Fibroblast of lung (primary cell): ENCODE measurements around the gene EPN3. TPM values are rescaled to one million over a fixed set of nuclear protein-coding genes. Genes with fewer than 3 reads are reported as not detected.

Source experiments
- DNase-seq, 2 donors: peaks; one replicate each; pipeline versions ENCODE4 v3.0.0 to v3.0.0-alpha.2; 2010; ENCODE audit warnings: low read depth in 2 of 2
- H2AFZ ChIP-seq: 2 replicates; pipeline ENCODE4 v1.5.1; 2012; ENCODE audit warnings: low read length, control low read depth, inconsistent platforms
- H3K27ac ChIP-seq: 2 replicates; pipeline ENCODE4 v1.5.1; 2011; ENCODE audit warnings: low read length, control low read depth; ENCODE audit not compliant: insufficient read depth
- H3K27me3 ChIP-seq: 2 replicates; pipeline ENCODE4 v1.5.1; 2011; ENCODE audit warnings: mild to moderate bottlenecking, low read length; ENCODE audit not compliant: control insufficient read depth, insufficient read depth
- H3K36me3 ChIP-seq: 2 replicates; pipeline ENCODE4 v1.5.1; 2011; ENCODE audit warnings: low read length; ENCODE audit not compliant: control insufficient read depth, insufficient read depth
- H3K4me1 ChIP-seq: 2 replicates; pipeline ENCODE4 v1.5.1; 2011; ENCODE audit warnings: low read length; ENCODE audit not compliant: control insufficient read depth, insufficient read depth; ENCODE audit errors: extremely low read depth
- H3K4me2 ChIP-seq: 2 replicates; pipeline ENCODE4 v1.5.1; 2011; ENCODE audit warnings: low read length, control low read depth; ENCODE audit not compliant: insufficient read depth; ENCODE audit errors: extremely low read depth
- H3K4me3 ChIP-seq, 4 experiments: fragments of 200-600 bp in 1 of 4; sonication (generic) in 1 of 4; replicated peaks in 1 of 4; 2 replicates each; pipeline ENCODE4 v1.5.1; 2011 to 2016; ENCODE audit warnings: low read length in 4 of 4, low read depth in 3 of 4, mild to moderate bottlenecking in 3 of 4, control low read depth in 2 of 4, inconsistent platforms in 1 of 4, mixed read lengths in 1 of 4; ENCODE audit not compliant: insufficient read depth in 1 of 4; ENCODE audit errors: control extremely low read depth in 1 of 4
- H3K79me2 ChIP-seq: 2 replicates; pipeline ENCODE4 v1.5.1; 2012; ENCODE audit warnings: mild to moderate bottlenecking, low read length, inconsistent platforms; ENCODE audit not compliant: control insufficient read depth, insufficient read depth
- H3K9ac ChIP-seq: 2 replicates; pipeline ENCODE4 v1.5.1; 2011; ENCODE audit warnings: mild to moderate bottlenecking, low read length, control low read depth; ENCODE audit not compliant: insufficient read depth
- H3K9me3 ChIP-seq: 2 replicates; pipeline ENCODE4 v1.5.1; 2012; ENCODE audit warnings: low read depth, low read length; ENCODE audit not compliant: control insufficient read depth, insufficient read depth
- H4K20me1 ChIP-seq: 2 replicates; pipeline ENCODE4 v1.5.1; 2011; ENCODE audit warnings: low read length; ENCODE audit not compliant: control insufficient read depth, insufficient read depth; ENCODE audit errors: extremely low read depth
- EZH2 ChIP-seq: IDR thresholded peaks from 2 replicates; pipeline ENCODE4 v1.5.1; 2012; ENCODE audit warnings: low read length, control low read depth, mild to moderate bottlenecking; ENCODE audit errors: missing control alignments
- polyA plus RNA-seq, 2 donors: library from polyadenylated mRNA; depleted of rRNA in 1 of 2; stranded (reverse) in 1 of 2; unstranded in 1 of 2; fragments of >200 nt; gene quantifications; 2 replicates each; pipeline ENCODE4 v1.2.1, GENCODE V29; 2011 to 2012; ENCODE audit warnings: missing spikeins in 1 of 2
- total RNA-seq: library from RNA; depleted of rRNA; stranded (reverse); fragments of >200 nt; gene quantifications from 2 replicates; pipeline ENCODE4 v1.2.1, GENCODE V29; 2014
- TF ChIP-seq, protein P1 (sequence below), 2 donors: IDR thresholded peaks in 1 of 2; conservative IDR thresholded peaks in 1 of 2; 1 replicate in 1 of 2; 2 replicates in 1 of 2; pipeline ENCODE4 v1.5.1; 2011 to 2012; ENCODE audit warnings: low read length in 2 of 2, control low read depth in 1 of 2, inconsistent platforms in 1 of 2, low read depth in 1 of 2, mild to moderate bottlenecking in 1 of 2

Gene EPN3
- total and polyA plus RNA-seq, 2 donors (not counting 1 experiment from before 2014, with no cell fraction given), result not detected

- H3K9ac ChIP-seq, result no peak overlapping the region
- H2AFZ ChIP-seq, result no peak overlapping the region
- H3K4me1 ChIP-seq, result no peaks in the 10 kb centered on the region
- TF ChIP-seq, protein P1, sequence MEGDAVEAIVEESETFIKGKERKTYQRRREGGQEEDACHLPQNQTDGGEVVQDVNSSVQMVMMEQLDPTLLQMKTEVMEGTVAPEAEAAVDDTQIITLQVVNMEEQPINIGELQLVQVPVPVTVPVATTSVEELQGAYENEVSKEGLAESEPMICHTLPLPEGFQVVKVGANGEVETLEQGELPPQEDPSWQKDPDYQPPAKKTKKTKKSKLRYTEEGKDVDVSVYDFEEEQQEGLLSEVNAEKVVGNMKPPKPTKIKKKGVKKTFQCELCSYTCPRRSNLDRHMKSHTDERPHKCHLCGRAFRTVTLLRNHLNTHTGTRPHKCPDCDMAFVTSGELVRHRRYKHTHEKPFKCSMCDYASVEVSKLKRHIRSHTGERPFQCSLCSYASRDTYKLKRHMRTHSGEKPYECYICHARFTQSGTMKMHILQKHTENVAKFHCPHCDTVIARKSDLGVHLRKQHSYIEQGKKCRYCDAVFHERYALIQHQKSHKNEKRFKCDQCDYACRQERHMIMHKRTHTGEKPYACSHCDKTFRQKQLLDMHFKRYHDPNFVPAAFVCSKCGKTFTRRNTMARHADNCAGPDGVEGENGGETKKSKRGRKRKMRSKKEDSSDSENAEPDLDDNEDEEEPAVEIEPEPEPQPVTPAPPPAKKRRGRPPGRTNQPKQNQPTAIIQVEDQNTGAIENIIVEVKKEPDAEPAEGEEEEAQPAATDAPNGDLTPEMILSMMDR (conservative IDR thresholded peaks at IDR 0.05 in 1 of 2, IDR thresholded peaks at IDR 0.05 in 1 of 2; ENCODE audit: low read depth in 1 of 2, low read length in 2 of 2), result no peak
- no peak for TF ChIP-seq EZH2
- H3K27me3 ChIP-seq, result peaks cover 3% of the 10 kb centered on the region
- H4K20me1 ChIP-seq, result no peaks in the 10 kb centered on the region
- no peaks in the 10 kb centered on the region for H3K36me3 ChIP-seq
- no peak overlapping the region for H3K4me3 ChIP-seq
- no peaks in the 10 kb centered on the region for H3K9me3 ChIP-seq
- no peak overlapping the region for H3K27ac ChIP-seq
- H3K4me2 ChIP-seq, result no peak overlapping the region
- H3K79me2 ChIP-seq, result no peaks in the 10 kb centered on the region
- no peak for DNase-seq
Measured at GRCh38 chr17:50517504-50518383, 14.8 kb upstream of the EPN3 start.

GRCh38 chr17:50518384-50519023 lies 14.0 kb upstream of the EPN3 start:
- Histone ChIP-seq H3K27ac (no peak overlapping the region), H3K27me3 (peaks cover 3% of the 10 kb centered on the region), H3K79me2 (no peaks in the 10 kb centered on the region), H3K9me3 (no peaks in the 10 kb centered on the region), H3K4me2 (no peak overlapping the region), H2AFZ (no peak overlapping the region), H3K4me3 (no peak overlapping the region), H4K20me1 (no peaks in the 10 kb centered on the region), H3K36me3 (no peaks in the 10 kb centered on the region), H3K9ac (no peak overlapping the region), H3K4me1 (no peaks in the 10 kb centered on the region)
- DNase-seq, result no peak
- no peak for TF ChIP-seq EZH2
- TF ChIP-seq, protein P1 (conservative IDR thresholded peaks at IDR 0.05 in 1 of 2, IDR thresholded peaks at IDR 0.05 in 1 of 2; ENCODE audit: low read depth in 1 of 2, low read length in 2 of 2), result no peak

DNA sequence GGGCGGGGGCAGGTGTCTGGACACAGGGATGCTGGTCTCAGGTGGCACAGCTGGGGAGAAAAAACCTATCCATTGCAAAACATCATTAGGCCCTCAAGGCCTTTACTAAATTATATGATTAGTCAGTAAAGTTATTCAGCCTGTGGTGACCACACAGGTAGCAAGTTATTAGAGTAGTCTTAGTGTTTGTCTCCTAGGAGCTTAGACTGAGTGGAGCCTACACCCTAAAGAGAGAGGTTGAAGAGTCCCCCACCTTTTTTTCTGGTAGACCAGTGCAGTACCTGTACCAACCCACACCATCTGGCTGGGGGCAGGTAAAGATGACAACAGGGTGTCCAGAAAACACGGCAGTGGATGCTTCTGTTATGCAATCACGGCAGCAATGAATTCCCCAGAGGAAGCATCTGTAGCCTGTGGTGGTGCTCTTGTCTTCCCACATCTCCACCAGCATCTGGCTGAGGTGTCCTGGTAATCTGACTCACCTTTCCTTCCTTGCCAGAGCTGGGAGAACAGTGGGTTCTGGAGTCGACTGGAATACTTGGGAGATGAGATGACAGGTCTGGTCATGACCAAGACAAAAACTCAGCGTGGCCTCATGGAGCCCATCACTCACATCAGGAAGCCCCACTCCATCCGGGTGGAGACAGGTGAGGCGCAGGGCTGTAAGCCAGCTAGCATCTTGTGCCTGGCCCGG lies 13.2 kb upstream of the EPN3 start:
- Histone ChIP-seq H3K79me2 (no peaks in the 10 kb centered on the region), H2AFZ (no peak overlapping the region), H3K4me2 (no peak overlapping the region), H3K27me3 (peaks cover 8% of the 10 kb centered on the region), H3K9ac (no peak overlapping the region), H4K20me1 (no peaks in the 10 kb centered on the region), H3K27ac (no peak overlapping the region), H3K4me3 (no peak overlapping the region), H3K36me3 (no peaks in the 10 kb centered on the region), H3K4me1 (no peaks in the 10 kb centered on the region), H3K9me3 (no peaks in the 10 kb centered on the region)
- DNase-seq, result no peak
- no peak for TF ChIP-seq EZH2
- TF ChIP-seq, protein P1 (conservative IDR thresholded peaks at IDR 0.05 in 1 of 2, IDR thresholded peaks at IDR 0.05 in 1 of 2; ENCODE audit: low read depth in 1 of 2, low read length in 2 of 2), result no peak
